Smooth muscle cell (in vitro differentiated cells): Measurements from ENCODE around the gene RPS3A. TPM values are rescaled to one million over a fixed set of nuclear protein-coding genes. Genes with fewer than 3 reads are reported as not detected.
"Not testable (repeated sequence)": the region's sequence is repeated elsewhere in the genome, so short reads cannot be mapped to it uniquely, and the experiment has no call there.

ENCODE experiments used
- DNase-seq: peaks from one replicate; lab custom pipeline; 2025; ENCODE audit not compliant: unreplicated experiment; lab: John Stamatoyannopoulos, UW
- H2AFZ ChIP-seq: fragments of 200-600 bp; sonication (generic); 2 replicates; pipeline ENCODE4 v1.6.0; 2016; ENCODE audit warnings: antibody characterized with exemption, low read depth, mild to moderate bottlenecking
- H3F3A ChIP-seq: fragments of 200-600 bp; sonication (generic); 2 replicates; pipeline ENCODE4 v1.6.0; 2017; ENCODE audit warnings: antibody characterized with exemption, low read depth
- H3K27ac ChIP-seq: fragments of 200-600 bp; sonication (generic); 2 replicates; pipeline ENCODE4 v1.5.1; 2016; ENCODE audit warnings: low read depth, mild to moderate bottlenecking
- H3K27me3 ChIP-seq: fragments of 200-600 bp; sonication (generic); 2 replicates; pipeline ENCODE4 v1.6.1; 2016; ENCODE audit warnings: low read depth, mild to moderate bottlenecking
- H3K36me3 ChIP-seq: fragments of 200-600 bp; sonication (generic); 2 replicates; pipeline ENCODE4 v1.5.1; 2016; ENCODE audit warnings: low read depth
- H3K4me1 ChIP-seq: fragments of 200-600 bp; sonication (generic); 2 replicates; pipeline ENCODE4 v1.5.1; 2016; ENCODE audit warnings: low read depth
- H3K4me2 ChIP-seq: fragments of 200-600 bp; sonication (generic); 2 replicates; pipeline ENCODE4 v1.6.0; 2016; ENCODE audit warnings: mild to moderate bottlenecking
- H3K4me3 ChIP-seq: fragments of 200-600 bp; sonication (generic); 2 replicates; pipeline ENCODE4 v1.5.1; 2016; ENCODE audit warnings: mild to moderate bottlenecking
- H3K79me2 ChIP-seq: fragments of 200-600 bp; sonication (generic); 2 replicates; pipeline ENCODE4 v1.6.0; 2016; ENCODE audit warnings: low read depth, mild to moderate bottlenecking
- H3K9ac ChIP-seq: fragments of 200-600 bp; sonication (generic); 2 replicates; pipeline ENCODE4 v1.6.0; 2016; ENCODE audit warnings: low read depth
- H3K9me3 ChIP-seq: fragments of 200-600 bp; sonication (generic); replicated peaks from 2 replicates; pipeline ENCODE4 v1.5.1; 2016; ENCODE audit warnings: low read depth
- H4K20me1 ChIP-seq: fragments of 200-600 bp; sonication (generic); 2 replicates; pipeline ENCODE4 v1.6.0; 2016; ENCODE audit warnings: low read depth
- CTCF ChIP-seq: fragments of 200-600 bp; sonication (generic); IDR thresholded peaks from 2 replicates; pipeline ENCODE4 v1.5.1; 2017; ENCODE audit warnings: borderline replicate concordance, mild to moderate bottlenecking, antibody characterized with exemption; ENCODE audit not compliant: insufficient read depth, poor library complexity, severe bottlenecking
- WGBS: methylation state at CpG from one replicate; pipeline ENCODE4 v1.1.7; 2016; ENCODE audit warnings: low lambda C conversion rate; 5-methylcytosine and 5-hydroxymethylcytosine counted together
- polyA plus RNA-seq: library from polyadenylated mRNA; unstranded; fragments of >200 nt; fragmentation: Nextera tagmentation; extraction: Ambion mirVana; gene quantifications from 2 replicates; pipeline ENCODE4 v1.2.1, GENCODE V29; 2016
- total RNA-seq: library from RNA; depleted of rRNA; stranded (reverse); fragments of >200 nt; gene quantifications from 2 replicates; pipeline ENCODE4 v1.2.3, GENCODE V29; 2014

Gene RPS3A
- total RNA-seq = 3,775 and 4,094 TPM in 2 replicates
- polyA plus RNA-seq = 682 and 699 TPM in 2 replicates

GRCh38 chr4:151099229-151099975, at the start of gene RPS3A:
TSS of gene RPS3A (plus strand) at chr4:151099628. CDS start at chr4:151099653, 25 bp downstream.
- Histone ChIP-seq H3K4me2 (peak within 1 kb of the TSS; percentile 93), H3K27ac (peak within 1 kb of the TSS; percentile 87), H4K20me1 (peaks cover 45% of the 10 kb centered on the region), H3K4me1 (peaks cover 19% of the 10 kb centered on the region), H3K79me2 (peaks cover 31% of the 10 kb centered on the region), H3K36me3 (no peaks in the 10 kb centered on the region), H3K4me3 (peak within 1 kb of the TSS; percentile 75), H3K27me3 (no peaks in the 10 kb centered on the region), H3F3A (peaks cover 10% of the 10 kb centered on the region), H3K9me3 (no peaks in the 10 kb centered on the region), H3K9ac (peak within 1 kb of the TSS; percentile 93), H2AFZ (peak within 1 kb of the TSS; percentile 77)
- 1% methylated on average over 69 of the region's 69 CpGs for WGBS
- TF ChIP-seq CTCF = peak; percentile 70
- DNase-seq = peak; percentile 88

- TF ChIP-seq CTCF = no peak
- no peak for DNase-seq
- H3K9me3 ChIP-seq = no peaks in the 10 kb centered on the region
- H3K9ac ChIP-seq = no peak overlapping the region
- no peak overlapping the region for H3K27ac ChIP-seq
- no peak overlapping the region for H2AFZ ChIP-seq
- no peak overlapping the region for H3K4me2 ChIP-seq
- no peaks in the 10 kb centered on the region for H3F3A ChIP-seq
- 91% methylated on average over 3 of the region's 3 CpGs for WGBS
- H3K27me3 ChIP-seq = no peaks in the 10 kb centered on the region
- H3K79me2 ChIP-seq = no peaks in the 10 kb centered on the region
- H3K4me3 ChIP-seq = no peak overlapping the region
- H3K36me3 ChIP-seq = no peaks in the 10 kb centered on the region
- no peaks in the 10 kb centered on the region for H4K20me1 ChIP-seq
- H3K4me1 ChIP-seq = no peaks in the 10 kb centered on the region
Measured at GRCh38 chr4:151052785-151053184, 46.6 kb upstream of the RPS3A start.

GRCh38 chr4:151055539-151055938, 43.9 kb upstream of the RPS3A start:
- Histone ChIP-seq H4K20me1 (no peaks in the 10 kb centered on the region), H3K4me1 (no peaks in the 10 kb centered on the region), H3K9ac (no peak overlapping the region), H2AFZ (no peak overlapping the region), H3F3A (no peaks in the 10 kb centered on the region), H3K4me2 (no peak overlapping the region), H3K9me3 (no peaks in the 10 kb centered on the region), H3K36me3 (no peaks in the 10 kb centered on the region), H3K79me2 (no peaks in the 10 kb centered on the region), H3K4me3 (no peak overlapping the region), H3K27me3 (no peaks in the 10 kb centered on the region), H3K27ac (no peak overlapping the region)
- TF ChIP-seq CTCF = no peak
- WGBS = 70% methylated on average over 1 of the region's 1 CpG
- no peak for DNase-seq

GRCh38 chr4:151063143-151063542, 36.3 kb upstream of the RPS3A start:
- not testable (repeated sequence) for H3K36me3 ChIP-seq, H3K9me3 ChIP-seq, H3K4me1 ChIP-seq, H3K79me2 ChIP-seq, H3K4me3 ChIP-seq, H3K27me3 ChIP-seq, DNase-seq, H3K27ac ChIP-seq, H4K20me1 ChIP-seq, H2AFZ ChIP-seq, H3K9ac ChIP-seq, H3K4me2 ChIP-seq, H3F3A ChIP-seq
- WGBS = 97% methylated on average over 3 of the region's 3 CpGs
